Measurements from ENCODE around the gene PAGE1. TPM values are rescaled to one million over a fixed set of nuclear protein-coding genes. Genes with fewer than 3 reads are reported as not detected.

PAGE1 gene
- total and polyA plus RNA-seq, 8 donors, result not detected

DNA sequence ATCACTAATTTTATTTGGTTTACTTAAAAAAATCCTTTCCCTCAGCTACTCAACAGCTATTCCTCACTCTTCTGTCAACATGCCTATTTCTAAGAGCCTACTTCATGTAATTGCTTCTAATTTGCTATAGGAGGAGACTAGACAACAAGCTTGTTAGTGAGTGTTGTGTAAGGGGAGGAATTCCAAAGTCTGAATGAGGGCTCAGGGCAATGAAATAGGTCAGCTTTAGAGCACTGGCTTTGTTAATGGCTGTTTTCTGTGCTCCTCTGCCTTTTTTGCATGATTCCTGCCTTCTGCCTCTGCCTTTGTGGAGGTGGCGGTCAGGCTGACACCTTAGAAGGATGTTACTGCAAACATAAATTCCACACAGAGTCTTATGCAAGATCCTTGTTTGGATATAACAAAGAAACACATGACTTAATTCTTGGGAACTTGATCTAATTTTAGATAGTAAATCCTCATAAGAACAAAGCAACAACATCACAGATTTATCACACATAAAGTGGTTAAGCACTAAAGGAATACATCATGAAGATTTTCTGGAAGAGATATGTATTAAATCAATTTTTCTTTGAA, 15.0 kb upstream of the PAGE1 start:
- no peaks in the 10 kb centered on the region for H3K27me3 ChIP-seq
- 71 to 92% (median 83%) methylated on average over 1 of the region's 1 CpG for WGBS, 5 donors
- H3K27ac ChIP-seq, result no peak overlapping the region
- no peak overlapping the region for H3K4me3 ChIP-seq
- H3K4me1 ChIP-seq, result no peaks in the 10 kb centered on the region
- intact Hi-C loops (cut with DNase I; ENCODE audit: low total_unique reads), result no loop called here
- no peaks in the 10 kb centered on the region for H3K9me3 ChIP-seq
- DNase-seq, result no peak
- TF ChIP-seq, protein P1, sequence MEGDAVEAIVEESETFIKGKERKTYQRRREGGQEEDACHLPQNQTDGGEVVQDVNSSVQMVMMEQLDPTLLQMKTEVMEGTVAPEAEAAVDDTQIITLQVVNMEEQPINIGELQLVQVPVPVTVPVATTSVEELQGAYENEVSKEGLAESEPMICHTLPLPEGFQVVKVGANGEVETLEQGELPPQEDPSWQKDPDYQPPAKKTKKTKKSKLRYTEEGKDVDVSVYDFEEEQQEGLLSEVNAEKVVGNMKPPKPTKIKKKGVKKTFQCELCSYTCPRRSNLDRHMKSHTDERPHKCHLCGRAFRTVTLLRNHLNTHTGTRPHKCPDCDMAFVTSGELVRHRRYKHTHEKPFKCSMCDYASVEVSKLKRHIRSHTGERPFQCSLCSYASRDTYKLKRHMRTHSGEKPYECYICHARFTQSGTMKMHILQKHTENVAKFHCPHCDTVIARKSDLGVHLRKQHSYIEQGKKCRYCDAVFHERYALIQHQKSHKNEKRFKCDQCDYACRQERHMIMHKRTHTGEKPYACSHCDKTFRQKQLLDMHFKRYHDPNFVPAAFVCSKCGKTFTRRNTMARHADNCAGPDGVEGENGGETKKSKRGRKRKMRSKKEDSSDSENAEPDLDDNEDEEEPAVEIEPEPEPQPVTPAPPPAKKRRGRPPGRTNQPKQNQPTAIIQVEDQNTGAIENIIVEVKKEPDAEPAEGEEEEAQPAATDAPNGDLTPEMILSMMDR (IDR thresholded peaks at IDR 0.05), result no peak
- TF ChIP-seq EP300 (IDR thresholded peaks at IDR 0.05) (no peak), POLR2A (IDR thresholded peaks at IDR 0.05) (no peak), POLR2AphosphoS5 (IDR thresholded peaks at IDR 0.05) (no peak)
- H3K36me3 ChIP-seq, result no peaks in the 10 kb centered on the region

DNA sequence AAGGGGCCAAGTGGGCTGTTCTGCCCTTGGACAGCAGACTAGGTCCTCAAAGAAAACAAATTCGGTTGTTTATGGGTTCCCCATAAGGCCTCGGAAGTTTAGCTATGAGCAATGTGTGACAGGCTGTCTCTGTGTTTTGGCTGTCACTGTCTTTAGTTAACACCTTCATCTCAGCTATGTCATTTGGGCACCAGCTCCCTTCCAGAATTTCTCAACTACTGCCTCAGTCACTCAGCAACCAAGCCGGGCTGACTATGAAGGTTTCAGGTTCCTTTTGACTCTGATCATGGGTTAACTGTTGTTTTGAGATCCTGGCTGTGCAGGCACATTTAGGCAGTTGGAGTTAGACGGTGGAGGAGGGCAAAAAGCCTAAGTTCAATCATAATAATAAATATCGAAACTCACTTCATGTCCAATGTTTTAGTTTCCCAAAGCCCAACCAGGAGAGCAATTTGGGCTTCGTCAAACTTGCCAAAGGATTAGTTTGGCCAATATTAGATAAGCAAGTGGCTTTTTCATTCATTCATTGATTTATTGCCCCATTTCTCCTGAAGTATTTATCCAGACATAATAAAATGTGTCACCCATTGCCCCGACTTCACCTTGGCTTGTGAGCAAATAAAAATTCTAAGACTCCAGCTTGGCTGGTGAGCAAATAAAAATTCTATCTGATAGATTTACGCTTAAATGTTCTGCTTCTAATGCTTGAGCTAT, 9.1 kb upstream of the PAGE1 start:
- Histone ChIP-seq H3K4me1 (no peaks in the 10 kb centered on the region), H3K27ac (no peak overlapping the region), H3K9me3 (no peaks in the 10 kb centered on the region), H3K27me3 (no peaks in the 10 kb centered on the region), H3K4me3 (no peak overlapping the region), H3K36me3 (no peaks in the 10 kb centered on the region)
- 27 to 44% (median 41%) methylated on average over 8 of the region's 8 CpGs for WGBS, 5 donors
- intact Hi-C loops (cut with DNase I; ENCODE audit: low total_unique reads), result no loop called here
- no peak for DNase-seq
- TF ChIP-seq, protein P1 (IDR thresholded peaks at IDR 0.05), result no peak
- no peak for TF ChIP-seq POLR2A (IDR thresholded peaks at IDR 0.05)
- TF ChIP-seq POLR2AphosphoS5 (IDR thresholded peaks at IDR 0.05), result no peak
- TF ChIP-seq EP300 (IDR thresholded peaks at IDR 0.05), result no peak

DNA sequence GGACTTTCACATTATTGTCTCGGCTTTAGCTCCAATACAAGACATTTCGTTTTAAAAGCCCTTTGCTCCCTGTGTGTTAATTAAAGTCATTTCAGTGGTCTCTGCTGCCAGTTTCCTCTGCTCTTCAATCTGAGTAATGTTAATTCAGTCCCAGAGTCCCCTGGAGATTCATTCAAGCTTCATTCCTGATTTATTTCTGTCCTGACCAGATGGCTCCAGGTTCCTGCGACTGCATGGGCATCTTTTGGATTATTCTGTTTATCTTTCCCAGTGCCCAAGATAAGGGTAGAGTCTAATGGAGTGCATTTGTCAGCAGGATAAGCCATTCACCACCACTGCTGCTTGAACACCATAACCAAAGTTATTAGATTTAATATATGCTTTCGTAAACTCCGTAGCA, 6.1 kb upstream of the PAGE1 start:
- H3K9me3 ChIP-seq, result peaks cover 0 to 13% (median 0%) of the 10 kb centered on the region in 4 donors
- WGBS, 5 donors, result 45 to 51% (median 48%) methylated on average over 5 of the region's 5 CpGs
- no peak for DNase-seq
- TF ChIP-seq EP300 (IDR thresholded peaks at IDR 0.05), result no peak
- TF ChIP-seq POLR2A (IDR thresholded peaks at IDR 0.05), result no peak
- TF ChIP-seq, protein P1 (IDR thresholded peaks at IDR 0.05), result no peak
- no peak for TF ChIP-seq POLR2AphosphoS5 (IDR thresholded peaks at IDR 0.05)
- intact Hi-C loops (cut with DNase I; ENCODE audit: low total_unique reads), result no loop called here
- no peaks in the 10 kb centered on the region for H3K4me1 ChIP-seq
- H3K27ac ChIP-seq, result no peak overlapping the region
- H3K27me3 ChIP-seq, result no peaks in the 10 kb centered on the region
- H3K36me3 ChIP-seq, result no peaks in the 10 kb centered on the region
- no peak overlapping the region for H3K4me3 ChIP-seq

DNA sequence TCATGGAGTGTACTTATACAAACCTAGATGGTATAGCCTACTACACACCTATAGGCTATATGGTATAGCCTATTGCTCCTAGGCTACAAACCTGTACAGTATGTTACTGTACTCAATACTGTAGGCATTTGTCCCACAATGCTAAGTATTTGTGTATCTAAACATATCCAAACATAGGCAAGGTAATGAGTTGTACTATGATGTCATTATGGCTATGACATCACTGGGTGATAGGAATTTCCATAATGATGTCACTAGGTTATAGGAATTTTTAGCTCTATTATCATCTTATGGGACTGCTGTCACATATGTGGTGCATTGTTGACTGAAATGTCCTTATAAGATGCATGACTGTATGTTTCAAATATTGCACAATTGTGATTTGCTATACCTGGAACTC, 5.5 kb upstream of the PAGE1 start:
- intact Hi-C loops (cut with DNase I; ENCODE audit: low total_unique reads), result no loop called here
- H3K27ac ChIP-seq, result no peak overlapping the region
- no peaks in the 10 kb centered on the region for H3K4me1 ChIP-seq
- no peak for DNase-seq
- TF ChIP-seq POLR2A (IDR thresholded peaks at IDR 0.05), result no peak
- no peaks in the 10 kb centered on the region for H3K27me3 ChIP-seq
- H3K4me3 ChIP-seq, result no peak overlapping the region
- H3K36me3 ChIP-seq, result no peaks in the 10 kb centered on the region
- H3K9me3 ChIP-seq, result peaks cover 0 to 17% (median 2%) of the 10 kb centered on the region in 4 donors
